K562 (cell line): ENCODE data around the gene PITHD1.

Experiments used
- ATF2 ChIP-seq: sonication (generic); formaldehyde crosslinking; IDR thresholded peaks from 2 replicates; pipeline ENCODE4 v1.8.1; 2022; ENCODE audit warnings: missing genetic modification reagents
- BCLAF1 ChIP-seq, 2 experiments: fragments of 450-650 bp in 1 of 2; IDR thresholded peaks; 2 replicates each; pipeline ENCODE4 v1.6.1; 2011 to 2017; ENCODE audit warnings: low read depth in 2 of 2, antibody characterized with exemption in 1 of 2, borderline replicate concordance in 1 of 2, low read length in 1 of 2, mild to moderate bottlenecking in 1 of 2, mixed read lengths in 1 of 2; ENCODE audit not compliant: control insufficient read depth in 1 of 2
- CTCF ChIP-seq, 3 experiments: IDR thresholded peaks in 2 of 3; conservative IDR thresholded peaks in 1 of 3; 2 replicates each; pipeline ENCODE4 v1.5.1; 2011 to 2012; ENCODE audit warnings: low read length in 3 of 3, mild to moderate bottlenecking in 3 of 3, control low read depth in 2 of 3, improper control_type of control experiment in 1 of 3, inconsistent platforms in 1 of 3, low read depth in 1 of 3, mixed read lengths in 1 of 3, moderate library complexity in 1 of 3; ENCODE audit not compliant: insufficient read depth in 2 of 3
- FOS ChIP-seq: IDR thresholded peaks from 3 replicates; pipeline ENCODE4 v1.6.1; 2011; ENCODE audit not compliant: insufficient read length; ENCODE audit errors: extremely low read depth
- GATA2 ChIP-seq: sonication (generic); formaldehyde crosslinking; IDR thresholded peaks from 2 replicates; pipeline ENCODE4 v1.4.0; 2020; ENCODE audit warnings: mild to moderate bottlenecking, missing genetic modification reagents
- JUND ChIP-seq, 2 experiments: IDR thresholded peaks; 2 replicates in 1 of 2; 3 replicates in 1 of 2; pipeline ENCODE4 v1.6.1; 2011; ENCODE audit warnings: borderline replicate concordance in 2 of 2, low read depth in 2 of 2, low read length in 2 of 2, improper control_type of control experiment in 1 of 2, missing biosample characterization in 1 of 2, missing genetic modification characterization in 1 of 2, missing genetic modification reagents in 1 of 2
- RBM22 ChIP-seq: fragments of 200-400 bp; formaldehyde crosslinking; IDR thresholded peaks from 2 replicates; pipeline ENCODE4 v1.6.1; 2018; ENCODE audit warnings: low read length, low read depth; ENCODE audit not compliant: poor library complexity, severe bottlenecking
- TAF1 ChIP-seq: IDR thresholded peaks from 2 replicates; pipeline ENCODE4 v1.6.1; 2011; ENCODE audit warnings: mild to moderate bottlenecking, low read length, moderate library complexity; ENCODE audit not compliant: insufficient read depth, control insufficient read depth, severe bottlenecking; ENCODE audit errors: extremely low read depth
- USF2 ChIP-seq: sonication (generic); formaldehyde crosslinking; IDR thresholded peaks from 2 replicates; pipeline ENCODE4 v1.5.0; 2020; ENCODE audit warnings: missing genetic modification reagents
- YY1 ChIP-seq, 3 experiments: IDR thresholded peaks; 2 replicates each; pipeline ENCODE4 v1.6.1; 2011; ENCODE audit warnings: low read length in 2 of 3, mild to moderate bottlenecking in 2 of 3, moderate library complexity in 2 of 3, borderline replicate concordance in 1 of 3, control low read depth in 1 of 3, low read depth in 1 of 3; ENCODE audit not compliant: insufficient read depth in 3 of 3, insufficient replicate concordance in 2 of 3, control insufficient read depth in 1 of 3, insufficient read length in 1 of 3; ENCODE audit errors: extremely low read depth in 1 of 3
- ZNF384 ChIP-seq: IDR thresholded peaks from 2 replicates; pipeline ENCODE4 v1.6.1; 2012; ENCODE audit warnings: low read depth, low read length, improper control_type of control experiment

- TF ChIP-seq FOS (no peak), ATF2 (CRISPR knock-in tag) (no peak), GATA2 (CRISPR knock-in tag) (no peak), BCLAF1 (IDR thresholded peaks at IDR 0.05; ENCODE audit: borderline replicate concordance in 1 of 2, control insufficient read depth in 1 of 2, low read depth in 2 of 2, low read length in 1 of 2) (no peak), YY1 (IDR thresholded peaks at IDR 0.05; ENCODE audit: borderline replicate concordance in 1 of 3, control insufficient read depth in 1 of 3, extremely low read depth in 1 of 3, insufficient read depth in 3 of 3, insufficient read length in 1 of 3, insufficient replicate concordance in 2 of 3, low read depth in 1 of 3, low read length in 2 of 3) (no peak), USF2 (CRISPR knock-in tag) (no peak), JUND (IDR thresholded peaks at IDR 0.05; ENCODE audit: borderline replicate concordance, low read depth, low read length) (no peak), JUND (tag; IDR thresholded peaks at IDR 0.05; ENCODE audit: borderline replicate concordance, low read depth, low read length) (no peak), ZNF384 (no peak), RBM22 (peak; percentile 58), TAF1 (no peak), CTCF (IDR thresholded peaks at IDR 0.05 in 2 of 3, conservative IDR thresholded peaks at IDR 0.05 in 1 of 3; ENCODE audit: insufficient read depth in 2 of 3, low read depth in 1 of 3, low read length in 3 of 3) (no peak)
Observed at GRCh38 chr1:23791516-23792047, 13.4 kb downstream of the PITHD1 start.
